HG02870 (cell line): ENCODE results near the gene GREB1.

Experiments
- ATAC-seq: cut with Tn5 transposase; IDR thresholded peaks from one replicate; pipeline ENCODE4 v1.9.1; 2021; ENCODE audit warnings: mild to moderate bottlenecking, moderate library complexity; ENCODE audit not compliant: unreplicated experiment

Gene GREB1

DNA sequence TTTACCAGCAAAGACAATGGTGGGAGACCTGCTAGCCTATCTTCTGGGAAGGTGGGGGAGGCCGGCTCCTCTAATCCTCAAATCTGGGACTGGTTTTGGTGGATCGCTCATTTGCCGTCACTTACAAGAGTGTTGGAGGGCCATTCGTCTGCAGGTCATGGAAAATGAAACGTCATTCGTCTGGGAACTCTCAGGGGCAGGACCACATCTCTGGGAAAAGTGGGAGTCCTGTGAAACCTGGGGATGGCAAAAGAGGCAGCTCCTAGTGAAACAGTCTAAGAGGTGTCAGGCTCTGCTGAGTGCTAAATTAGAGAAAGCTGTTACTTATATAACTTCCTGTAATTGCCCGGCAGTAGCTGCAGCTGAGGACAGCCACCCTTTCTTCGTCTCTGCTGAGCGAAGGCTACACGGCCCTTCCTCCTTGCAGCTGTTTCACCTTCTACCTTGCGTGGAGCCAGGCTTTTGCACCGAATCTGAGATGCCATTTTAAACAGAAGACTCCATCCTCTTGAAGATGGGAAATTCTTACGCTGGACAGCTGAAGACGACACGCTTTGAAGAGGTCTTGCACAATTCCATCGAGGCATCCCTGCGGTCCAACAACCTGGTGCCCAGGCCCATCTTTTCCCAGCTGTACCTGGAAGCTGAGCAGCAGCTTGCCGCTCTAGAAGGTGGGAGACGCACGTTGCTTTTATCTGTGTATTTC lies 22.4 kb downstream of the GREB1 start:
- no peak for ATAC-seq

DNA sequence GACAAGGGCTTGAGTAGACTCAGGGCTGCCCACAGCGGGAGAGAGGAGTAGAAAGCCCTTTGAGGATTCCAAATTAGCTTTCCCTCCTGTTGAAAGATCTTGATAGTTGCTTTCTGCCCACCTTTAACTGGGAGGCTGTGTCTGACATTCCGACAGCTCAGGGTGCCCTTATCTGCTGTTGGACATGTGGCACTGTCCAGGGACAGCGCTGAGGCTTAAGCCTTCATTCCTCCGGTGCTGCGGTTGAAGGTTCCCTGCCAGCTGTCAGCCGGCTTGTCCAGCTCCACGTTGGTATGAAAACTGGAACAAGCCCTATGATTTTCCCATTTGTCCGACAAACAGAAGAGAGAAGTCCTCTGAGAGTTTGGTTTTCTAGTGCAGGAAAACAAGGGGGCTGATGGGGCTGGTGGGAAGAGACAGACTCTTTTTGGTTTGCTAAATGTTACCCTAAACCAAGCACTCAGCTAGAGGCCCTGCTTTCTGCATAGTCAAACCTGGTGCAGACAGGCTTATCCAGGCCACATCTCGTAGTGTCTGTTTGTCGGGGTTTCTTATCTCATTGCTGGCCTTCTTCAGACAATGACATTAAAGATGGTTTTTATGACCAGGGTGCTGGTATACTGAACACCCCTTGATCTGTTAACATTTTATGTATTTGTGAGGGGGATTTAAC lies 24.5 kb downstream of the GREB1 start:
- ATAC-seq, result no peak

DNA sequence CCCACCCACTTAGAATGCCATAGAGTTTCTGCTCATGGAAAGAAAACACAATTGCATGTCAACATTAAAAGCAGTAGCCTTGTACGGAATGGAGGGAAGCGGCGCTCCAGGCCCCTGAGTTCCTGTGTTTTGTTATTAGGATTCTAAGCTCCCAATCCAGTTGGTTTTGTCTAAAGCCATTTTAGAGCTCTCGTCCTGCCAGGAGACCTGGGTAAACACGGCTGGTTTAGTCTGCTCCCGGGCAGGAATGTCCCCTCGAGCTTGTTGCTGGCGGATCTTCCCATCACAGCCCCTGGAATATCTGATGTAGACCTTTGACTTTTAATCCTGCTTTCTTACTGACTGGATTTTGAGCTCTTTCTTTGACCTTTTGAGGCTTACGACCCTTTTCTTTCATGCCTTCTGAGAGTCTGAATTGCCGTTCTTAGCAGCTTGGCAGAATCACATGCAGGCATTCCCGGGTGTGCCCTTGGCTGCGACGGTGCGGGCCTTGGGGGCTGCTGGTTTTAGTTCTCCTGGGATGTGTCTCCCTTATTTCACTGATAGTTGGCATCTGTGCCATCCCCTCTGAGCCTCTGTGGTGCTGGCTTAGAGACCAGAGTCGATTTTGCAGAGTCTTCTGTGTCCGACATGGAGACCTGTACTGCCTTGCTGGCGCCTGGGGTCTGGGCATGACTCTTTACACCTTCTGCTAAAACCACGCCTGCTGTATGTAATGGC lies 25.4 kb downstream of the GREB1 start:
- ATAC-seq, result no peak

DNA sequence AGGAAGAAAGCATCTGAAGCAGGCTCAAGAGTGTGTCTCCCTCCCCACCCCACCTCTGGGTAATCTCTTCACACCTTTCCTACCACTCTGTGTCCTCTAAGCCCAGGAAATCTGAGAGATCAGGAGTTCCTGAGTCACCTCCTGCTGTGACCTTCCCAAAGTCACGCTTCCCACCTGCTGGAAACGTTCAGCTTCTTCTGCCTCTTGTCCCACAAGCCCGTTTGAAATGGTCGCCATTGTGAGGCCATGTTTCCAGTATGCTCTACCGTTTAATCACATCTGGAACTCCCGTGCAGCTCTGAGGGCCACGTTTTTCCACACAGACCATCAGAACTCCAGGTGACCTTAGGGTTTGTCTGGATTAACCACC lies 25.9 kb downstream of the GREB1 start:
- ATAC-seq, result no peak

DNA sequence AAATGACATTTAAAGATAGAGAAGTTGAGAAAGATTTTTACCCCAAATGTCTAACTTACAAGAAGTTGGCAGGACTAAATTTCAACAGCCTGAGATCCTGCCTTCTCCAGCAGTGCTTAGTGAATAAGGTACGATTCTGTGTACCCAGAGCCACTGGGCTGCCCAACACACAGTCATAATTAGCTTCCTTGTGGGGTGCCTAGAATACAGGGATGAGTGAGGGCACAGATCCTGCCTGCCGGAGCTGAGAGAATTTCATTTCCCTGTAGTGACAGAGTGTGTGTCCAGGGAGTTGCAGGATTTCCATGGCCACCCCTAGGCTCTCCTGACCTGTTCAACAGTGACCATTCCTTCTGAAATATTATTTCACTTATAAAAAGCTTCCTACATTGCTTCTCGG lies 27.0 kb downstream of the GREB1 start:
- no peak for ATAC-seq

DNA sequence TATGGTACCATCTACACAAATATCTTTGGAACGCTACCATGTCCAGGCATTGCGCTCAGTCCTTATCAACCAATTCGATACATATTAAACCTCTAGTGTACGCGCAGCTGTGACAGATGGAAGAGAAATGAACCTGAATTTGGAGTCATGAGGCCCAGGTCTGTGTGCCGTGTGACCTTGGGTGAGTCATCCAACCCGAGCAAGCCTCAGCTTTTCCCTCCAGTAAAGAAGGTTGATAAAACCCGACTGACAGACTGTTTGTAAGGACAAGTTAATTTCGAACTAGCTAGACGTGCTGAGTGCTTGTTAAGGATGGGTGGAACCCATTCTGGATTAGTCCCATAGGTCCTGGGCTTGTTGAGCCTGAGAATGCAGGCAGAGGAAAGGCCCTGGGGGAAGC lies 28.2 kb downstream of the GREB1 start:
- ATAC-seq, result no peak

DNA sequence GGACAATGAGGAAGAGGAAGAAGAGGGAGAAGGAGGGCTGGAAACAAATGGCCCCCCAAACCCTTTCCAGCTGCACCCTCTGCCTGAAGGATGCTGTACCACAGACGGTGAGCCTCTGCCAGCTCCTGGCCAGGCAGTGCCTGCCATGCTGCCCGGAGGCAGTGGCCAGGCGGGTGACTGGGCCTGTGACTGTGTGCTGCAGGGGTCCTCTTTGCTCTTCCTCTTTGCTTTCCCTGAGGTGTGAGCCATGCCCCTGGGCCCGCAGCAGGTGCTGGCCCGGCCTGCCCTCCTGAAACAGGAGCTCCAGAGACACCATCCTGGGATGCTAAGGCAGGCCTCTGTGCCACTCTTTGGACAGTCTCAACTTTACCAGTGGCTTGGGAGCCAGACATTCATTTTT lies 28.6 kb downstream of the GREB1 start:
- no peak for ATAC-seq

DNA sequence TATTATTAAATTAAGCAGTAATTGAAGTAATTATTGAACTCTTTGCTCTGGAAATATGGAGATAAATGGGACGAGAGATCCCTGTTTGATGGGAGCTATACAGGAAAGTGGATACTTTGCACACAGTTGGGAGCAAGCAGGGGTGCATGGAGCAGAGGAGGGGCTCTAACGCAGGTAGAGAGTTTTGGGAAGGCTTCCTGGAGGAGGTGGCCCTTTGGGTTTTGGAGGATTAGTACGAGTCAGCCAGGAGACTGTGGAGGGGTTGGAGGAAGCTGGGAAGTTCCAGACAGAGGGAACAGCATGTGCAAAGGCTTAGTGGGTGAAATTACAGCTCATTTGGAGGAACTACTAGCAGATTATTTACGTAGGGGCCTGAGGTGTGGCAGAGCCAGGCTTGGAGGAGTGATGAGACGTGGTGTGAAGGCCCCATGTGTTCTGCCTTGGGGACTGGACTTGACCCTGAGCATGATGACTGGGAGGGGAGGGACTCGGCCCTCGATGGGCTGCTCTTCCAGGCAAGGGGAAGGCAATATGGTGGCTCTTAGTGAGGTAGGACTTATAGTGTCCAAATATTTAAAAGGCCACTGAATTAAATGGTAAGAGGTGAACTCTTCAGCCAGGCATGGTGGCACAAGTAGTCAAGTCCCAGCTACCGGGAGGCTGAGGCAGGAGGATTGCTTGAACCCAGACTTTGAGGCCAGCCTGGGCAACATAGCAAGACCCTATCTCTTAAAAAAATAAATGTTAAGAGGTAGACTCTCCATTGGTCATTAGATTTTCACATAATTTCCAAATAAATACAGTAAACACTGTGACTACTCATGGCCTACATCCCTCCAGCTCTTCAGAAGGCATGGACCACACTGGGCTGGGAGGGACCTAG lies 30.2 kb downstream of the GREB1 start:
- ATAC-seq, result no peak

DNA sequence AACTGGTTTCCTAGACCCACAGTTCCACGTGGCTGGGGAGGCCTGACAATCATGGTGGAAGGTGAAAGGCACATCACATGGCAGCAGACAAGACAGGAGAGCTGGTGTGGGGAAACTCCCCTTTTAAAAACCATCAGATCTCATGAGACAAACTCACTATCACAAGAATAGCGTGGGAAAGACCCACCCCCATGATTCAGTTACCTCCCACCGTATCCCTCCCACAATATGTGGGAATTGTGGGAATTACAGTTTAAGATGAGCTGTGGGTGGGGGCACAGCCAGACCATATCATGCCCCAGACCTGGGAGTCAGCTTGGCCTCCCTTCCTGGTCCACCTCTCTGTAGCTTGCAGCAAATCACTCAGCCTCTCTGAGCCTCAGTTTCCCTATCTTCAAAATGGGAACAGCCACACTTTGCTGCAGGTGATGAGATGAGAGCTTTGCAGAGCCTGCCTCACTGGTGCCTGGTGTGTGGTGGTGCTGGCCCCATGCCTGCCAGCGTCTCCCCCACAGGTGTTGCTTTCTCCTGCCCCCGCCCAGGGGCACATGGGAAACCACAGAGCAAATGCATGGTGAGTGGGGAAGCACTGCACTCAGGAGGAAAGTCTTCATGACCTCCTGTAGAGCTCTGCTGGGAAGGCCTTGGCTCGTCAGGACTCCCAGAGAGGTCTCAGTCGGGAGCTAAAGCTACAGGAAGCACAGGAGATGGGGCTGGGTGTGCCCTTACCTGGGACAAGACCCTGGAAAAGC lies 31.1 kb downstream of the GREB1 start:
- ATAC-seq, result no peak

DNA sequence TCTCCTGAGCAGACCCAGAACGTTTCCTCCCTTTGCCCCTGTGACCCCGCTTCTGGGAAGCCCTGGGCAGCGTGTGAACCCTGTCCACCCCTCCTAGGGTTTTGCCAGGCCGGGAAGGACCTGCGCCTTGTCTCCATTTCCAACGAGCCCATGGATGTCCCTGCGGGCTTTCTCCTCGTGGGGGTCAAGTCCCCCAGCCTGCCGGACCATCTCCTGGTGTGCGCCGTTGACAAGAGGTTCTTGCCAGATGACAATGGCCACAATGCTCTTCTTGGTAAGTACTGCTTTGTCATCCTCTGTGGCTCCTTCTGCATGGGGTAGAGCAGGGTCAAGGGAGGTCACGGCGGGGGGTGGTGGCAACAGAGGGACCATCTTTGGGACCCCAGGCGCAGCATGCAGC lies 32.5 kb downstream of the GREB1 start:
- ATAC-seq, result no peak

DNA sequence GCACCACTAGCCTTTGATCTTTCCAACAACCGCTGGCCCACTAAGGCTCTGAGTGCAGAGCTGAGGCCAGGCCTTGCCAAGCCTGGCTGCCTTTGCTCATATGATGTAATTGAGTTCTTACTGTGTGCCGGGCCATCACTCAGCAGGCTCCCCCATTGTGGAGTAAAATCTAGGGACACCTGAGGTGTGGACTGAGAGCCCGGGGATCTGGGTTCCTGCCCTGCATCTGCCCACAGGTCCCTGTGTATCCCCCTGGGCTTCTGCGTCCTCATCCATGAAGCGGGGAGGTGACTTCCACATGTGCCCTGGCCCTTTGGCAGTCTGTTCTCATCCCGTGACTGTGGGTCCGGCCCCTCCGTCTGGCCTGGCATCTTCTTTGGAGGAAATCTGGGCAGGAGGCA lies 33.8 kb downstream of the GREB1 start:
- no peak for ATAC-seq

DNA sequence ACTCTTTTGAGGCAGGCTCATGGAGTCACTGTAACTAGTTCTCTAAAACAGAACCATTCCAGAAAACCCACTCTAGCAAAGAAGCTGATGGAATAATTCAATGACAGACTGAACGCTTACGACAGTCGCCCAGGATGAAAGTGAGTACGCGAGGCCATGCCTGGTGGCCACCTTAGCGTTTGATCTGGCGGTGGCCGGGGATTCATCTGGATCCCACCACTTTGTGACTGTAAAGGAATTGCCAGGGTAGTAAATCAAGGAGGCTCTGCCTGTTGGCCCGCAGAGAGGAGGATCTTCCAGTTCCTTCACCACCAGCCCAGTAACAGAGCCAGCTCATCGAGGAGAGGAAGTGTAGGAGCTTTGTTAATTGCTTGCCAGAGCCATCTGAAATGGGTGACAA lies 34.6 kb downstream of the GREB1 start:
- ATAC-seq, result no peak

DNA sequence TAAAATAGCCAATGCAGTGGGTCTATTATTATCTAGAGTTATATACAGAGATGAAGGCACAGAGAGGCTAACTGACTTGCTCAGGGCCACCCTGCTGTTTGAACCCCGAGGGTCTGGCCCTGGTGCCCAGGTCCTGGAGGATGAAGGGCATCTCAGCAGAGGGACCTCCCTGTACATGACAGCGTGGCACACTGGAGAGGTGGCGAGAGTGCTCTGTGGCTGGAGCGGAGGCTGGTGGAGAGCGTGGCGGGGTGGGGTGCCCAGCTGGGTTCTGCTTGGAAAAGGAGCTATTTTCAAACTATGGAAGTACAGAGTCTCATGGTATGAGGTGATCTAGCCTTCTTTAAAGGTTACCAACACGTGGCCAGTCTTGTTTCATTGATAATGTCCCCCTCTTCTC lies 35.8 kb downstream of the GREB1 start:
- ATAC-seq, result no peak

DNA sequence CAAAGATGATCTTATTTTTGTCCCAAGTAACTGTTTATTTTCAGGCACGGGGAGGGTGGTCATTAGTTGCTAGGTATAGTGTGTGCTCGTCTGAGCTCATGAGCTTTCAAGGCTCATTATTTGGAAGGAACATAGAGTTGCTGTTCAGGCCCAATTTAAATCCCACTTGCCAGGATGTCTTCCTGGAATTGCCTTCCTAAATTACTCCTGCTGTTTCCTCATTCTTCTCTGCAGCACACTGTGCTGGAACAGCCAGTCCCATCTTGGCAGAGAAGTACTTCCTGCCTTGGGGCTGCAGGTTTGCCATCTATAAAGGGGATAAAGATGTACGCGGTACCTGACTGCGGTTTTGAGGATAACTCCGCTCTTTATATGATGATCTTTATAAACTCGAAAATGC lies 37.3 kb downstream of the GREB1 start:
- no peak for ATAC-seq

DNA sequence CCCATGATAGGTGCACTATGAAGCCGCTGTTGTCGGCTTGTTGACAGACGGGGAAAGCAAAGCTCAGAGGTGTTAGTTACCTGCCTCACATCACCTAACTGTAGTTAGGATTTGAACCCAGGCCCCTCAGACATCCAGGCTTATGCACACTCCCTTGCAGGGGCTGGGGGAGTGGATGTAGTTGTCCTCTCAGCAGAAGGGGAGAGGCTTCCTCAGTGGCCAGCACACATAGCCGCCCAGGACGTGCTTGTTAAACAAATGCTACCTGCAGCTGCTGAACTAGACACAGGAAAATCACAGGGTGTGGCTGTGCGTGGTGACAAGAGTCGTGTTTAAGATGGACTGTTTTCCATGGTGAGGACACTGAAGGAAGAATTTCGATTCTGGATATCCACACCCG lies 39.2 kb downstream of the GREB1 start:
- no peak for ATAC-seq

DNA sequence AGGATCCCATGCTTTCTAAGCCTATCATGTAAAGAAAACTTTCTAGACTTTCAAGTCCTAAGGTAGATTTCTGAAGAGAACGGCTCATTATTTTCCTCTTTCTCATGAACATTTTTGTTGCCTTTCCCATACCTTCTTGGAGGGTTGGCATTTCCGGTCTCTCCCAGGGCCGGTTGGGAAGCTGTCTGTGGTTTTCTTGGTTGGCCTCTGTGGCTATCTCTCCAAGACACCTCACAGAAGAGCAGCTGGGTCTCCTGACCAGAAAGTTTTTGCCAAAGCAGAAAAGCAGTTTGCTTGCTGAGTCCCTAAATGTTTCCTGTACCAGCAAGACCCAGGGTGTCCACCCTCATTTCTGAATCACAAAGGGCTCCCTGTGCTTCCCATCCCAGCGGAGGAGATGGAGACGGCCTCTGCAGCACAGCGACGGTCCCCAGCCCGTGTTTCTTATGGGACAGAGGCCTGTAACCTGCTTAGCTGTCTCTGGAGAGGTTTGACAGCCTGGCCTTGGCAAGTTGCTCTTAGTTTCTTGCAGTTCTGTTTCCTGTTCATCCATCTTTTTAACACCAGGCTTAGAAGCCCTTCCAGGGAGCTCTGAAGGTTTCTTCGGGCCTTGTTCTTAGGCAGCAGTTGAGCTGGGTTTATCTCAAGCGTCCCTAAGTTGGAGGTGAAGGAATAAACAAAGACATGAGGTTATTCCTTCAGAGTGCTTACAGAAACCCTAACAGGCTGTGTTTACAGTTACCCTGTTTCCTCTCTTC lies 39.8 kb downstream of the GREB1 start:
- no peak for ATAC-seq

DNA sequence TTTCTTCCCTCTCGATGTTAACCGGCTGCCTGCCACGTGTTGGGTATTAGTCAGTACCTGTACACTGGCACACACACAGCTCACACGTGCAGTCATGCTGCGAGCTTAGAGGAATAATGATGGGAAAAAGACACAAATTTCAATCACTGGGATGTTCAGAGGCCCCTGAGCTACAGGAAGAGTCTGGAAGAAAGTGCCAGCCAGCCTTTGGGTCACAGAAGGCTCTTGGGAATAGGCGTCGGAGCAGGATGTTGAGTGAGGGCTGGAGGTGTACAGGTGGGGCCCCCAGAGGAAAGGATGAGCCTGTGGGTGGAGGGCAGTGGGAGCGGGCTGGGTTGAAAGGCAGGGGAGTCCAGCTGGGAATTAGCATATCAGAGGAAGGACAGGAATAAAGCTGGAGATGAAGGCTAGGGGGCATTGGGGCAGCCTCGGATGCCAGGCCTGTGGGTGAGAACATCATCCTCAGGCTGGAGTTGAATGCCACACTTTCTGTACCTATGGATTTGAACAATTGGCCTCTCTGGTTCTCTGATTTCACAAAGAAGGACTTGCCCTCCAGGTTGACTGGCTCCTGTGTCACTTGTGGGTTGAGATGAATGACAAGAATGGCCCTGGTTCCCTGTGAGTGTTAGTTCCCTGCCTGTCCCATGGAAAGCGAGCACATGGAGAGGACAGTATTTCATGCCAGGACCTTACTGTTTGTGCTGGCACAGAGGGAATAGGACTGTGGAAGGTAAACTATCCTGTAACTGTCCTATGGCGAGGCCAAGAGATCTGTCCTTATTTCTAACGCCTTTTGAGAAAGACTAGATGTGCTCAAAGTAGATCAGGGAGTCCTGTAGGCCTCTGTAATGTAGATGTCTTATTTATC lies 40.6 kb downstream of the GREB1 start:
- no peak for ATAC-seq

DNA sequence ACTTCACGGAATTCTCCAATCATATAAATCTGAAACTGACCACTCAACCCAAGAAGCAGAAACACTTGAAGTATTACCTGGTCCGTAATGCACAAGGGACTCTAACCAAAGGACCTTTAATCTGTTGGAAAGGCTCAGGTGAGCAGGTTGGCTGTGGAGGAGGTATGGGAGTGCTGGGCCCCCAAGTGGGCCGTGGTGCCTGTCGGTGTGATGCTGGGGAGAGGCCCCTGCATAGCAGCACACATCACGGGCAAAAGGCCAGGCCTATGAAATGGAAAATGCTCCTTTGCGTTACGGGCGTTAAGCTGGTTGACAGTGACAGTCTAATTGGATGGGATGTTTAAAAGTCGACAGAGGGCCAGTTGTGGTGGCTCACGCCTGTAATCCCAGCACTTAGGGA lies 42.6 kb downstream of the GREB1 start:
- no peak for ATAC-seq
